ENCODE data around the gene GARIN1A. TPM values are rescaled to one million over a fixed set of nuclear protein-coding genes. Genes with fewer than 3 reads are reported as not detected.

Gene GARIN1A
- polyA plus RNA-seq, 3 donors: 0.44 to 2.6 (median 1.6) TPM

DNA sequence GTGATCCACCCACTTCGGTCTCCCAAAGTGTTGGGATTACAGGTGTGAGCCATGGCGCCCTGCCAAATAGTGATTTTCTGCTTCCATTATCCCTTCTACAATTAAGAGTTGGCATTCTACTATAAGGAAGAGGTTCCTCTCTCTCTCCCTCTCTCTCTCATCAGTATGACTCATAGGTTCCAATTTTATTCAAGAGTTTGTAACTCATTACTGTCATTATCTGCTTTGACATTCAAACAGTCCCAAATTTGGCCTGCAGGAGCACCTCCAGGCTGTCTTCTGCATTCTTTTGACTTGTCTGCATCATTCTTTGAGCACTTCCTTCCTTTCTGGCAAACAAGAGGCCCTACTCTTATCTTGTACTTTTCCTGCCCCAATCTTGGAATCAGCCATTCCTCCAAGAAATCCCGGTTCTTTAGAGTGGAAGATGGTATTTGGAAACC, 33.8 kb downstream of the GARIN1A start:
- WGBS, 3 donors: 75 to 80% (median 75%) methylated on average over 3 of the region's 3 CpGs
- no peak overlapping the region for H3K27ac ChIP-seq (ENCODE audit: low read depth, low read length)

DNA sequence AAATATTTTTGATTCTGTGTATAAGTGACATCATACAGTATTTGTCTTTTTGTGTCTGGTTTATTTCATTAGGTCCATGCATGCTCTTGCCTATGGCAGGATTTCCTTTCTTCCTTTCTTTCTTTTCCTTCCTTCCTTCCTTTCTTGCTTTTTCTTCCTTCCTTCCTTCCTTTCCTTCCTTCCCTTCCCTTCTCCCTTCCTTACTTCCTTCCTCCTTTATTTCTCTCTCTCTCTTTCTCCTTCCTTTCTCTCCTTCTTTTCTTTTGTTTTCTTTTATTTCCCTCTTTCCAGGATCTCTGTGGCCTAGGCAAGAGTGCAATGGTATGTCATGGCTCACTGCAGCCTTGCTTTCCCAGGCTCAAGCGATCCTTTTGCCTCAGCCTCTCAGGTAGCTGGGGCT, 35.7 kb downstream of the GARIN1A start:
- WGBS, 3 donors: 79 to 94% (median 90%) methylated on average over 1 of the region's 1 CpG
- H3K27ac ChIP-seq (ENCODE audit: low read depth, low read length): no peak overlapping the region

DNA sequence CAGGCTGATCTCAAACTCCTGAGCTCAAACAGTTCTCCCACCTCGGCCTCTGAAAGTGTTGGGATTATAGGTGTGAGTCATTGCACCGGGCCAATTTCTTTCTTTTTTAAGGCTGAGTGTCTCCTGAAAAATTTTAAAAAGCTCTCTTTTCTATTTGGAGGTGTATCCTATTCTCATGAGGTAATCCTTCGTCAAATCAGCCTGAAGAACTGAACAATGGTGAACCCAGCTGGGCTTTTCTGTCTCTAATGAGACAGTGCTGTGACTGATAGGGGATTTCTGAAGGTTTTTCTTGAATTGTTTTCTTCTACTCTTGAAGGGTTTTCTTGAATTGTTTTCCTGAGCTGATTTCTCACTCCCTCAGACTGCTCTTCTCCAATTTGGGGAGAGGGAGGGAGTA, 36.1 kb downstream of the GARIN1A start:
- whole genome bisulfite sequencing, 3 donors: 86 to 94% (median 92%) methylated on average over 3 of the region's 3 CpGs
- no peak overlapping the region for H3K27ac ChIP-seq (ENCODE audit: low read depth, low read length)

DNA sequence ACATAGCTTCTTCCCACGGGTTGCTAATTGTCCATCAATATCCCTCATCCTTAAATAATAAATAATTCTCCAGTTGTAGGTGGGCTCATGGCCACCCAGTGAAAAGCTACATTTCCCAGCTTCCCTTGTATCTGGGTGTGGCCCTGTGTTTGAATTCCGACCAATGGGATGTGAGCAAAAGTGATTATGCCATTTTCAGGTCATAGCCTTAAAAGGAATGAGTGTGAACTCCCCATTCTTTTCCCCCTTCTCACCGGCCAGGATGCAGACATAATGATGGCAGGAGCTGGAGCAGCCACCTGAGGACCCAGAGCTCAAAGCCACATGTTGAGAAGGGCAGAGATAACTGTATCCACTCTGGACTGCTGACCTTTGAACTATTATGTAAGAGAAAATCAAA, 36.7 kb downstream of the GARIN1A start:
- H3K27ac ChIP-seq (ENCODE audit: low read depth, low read length): no peak overlapping the region
- 74 to 81% (median 78%) methylated on average over 3 of the region's 3 CpGs for WGBS, 3 donors

DNA sequence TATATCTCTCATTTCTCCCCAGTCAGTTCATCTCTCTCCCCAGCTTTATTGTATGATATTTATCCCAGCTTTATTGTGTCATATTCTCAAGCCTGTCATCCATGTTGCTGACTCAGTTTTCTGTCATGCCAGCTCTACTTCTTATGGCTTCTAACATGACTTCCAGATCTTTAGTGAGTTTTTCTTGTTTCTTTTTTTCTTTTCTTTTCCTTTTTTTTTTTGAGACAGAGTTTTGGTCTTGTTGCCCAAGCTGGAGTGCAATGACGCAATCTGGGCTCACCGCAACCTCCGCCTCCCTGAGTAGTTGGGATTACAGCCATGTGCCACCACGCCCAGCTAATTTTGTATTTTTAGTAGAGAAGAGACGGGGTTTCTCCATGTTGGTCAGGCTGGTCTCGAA, 38.4 kb downstream of the GARIN1A start:
- H3K27ac ChIP-seq (ENCODE audit: low read depth, low read length): no peak overlapping the region
- WGBS, 3 donors: 46 to 82% (median 58%) methylated on average over 6 of the region's 6 CpGs

DNA sequence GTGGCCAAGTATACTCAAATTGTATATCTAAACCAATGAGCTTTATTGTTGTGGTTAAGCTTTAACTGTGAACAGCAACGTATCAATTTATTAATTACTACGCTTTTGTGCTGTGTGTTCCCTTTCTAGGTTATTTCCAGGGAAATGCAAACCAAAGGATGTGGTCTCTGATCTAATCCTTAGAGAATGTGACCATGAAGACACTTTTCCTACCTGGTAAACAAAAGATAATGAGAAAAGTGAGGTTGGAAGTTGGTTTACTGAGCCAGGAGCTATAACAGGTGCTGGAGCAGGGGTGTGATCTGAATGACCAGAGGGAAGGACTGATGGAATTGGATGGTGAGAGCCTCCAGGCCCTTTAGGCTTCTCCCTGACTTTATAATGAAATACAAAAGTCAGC, 41.7 kb downstream of the GARIN1A start:
- 88 to 91% (median 90%) methylated on average over 2 of the region's 2 CpGs for whole genome bisulfite sequencing, 3 donors
- H3K27ac ChIP-seq (ENCODE audit: low read depth, low read length): no peak overlapping the region

DNA sequence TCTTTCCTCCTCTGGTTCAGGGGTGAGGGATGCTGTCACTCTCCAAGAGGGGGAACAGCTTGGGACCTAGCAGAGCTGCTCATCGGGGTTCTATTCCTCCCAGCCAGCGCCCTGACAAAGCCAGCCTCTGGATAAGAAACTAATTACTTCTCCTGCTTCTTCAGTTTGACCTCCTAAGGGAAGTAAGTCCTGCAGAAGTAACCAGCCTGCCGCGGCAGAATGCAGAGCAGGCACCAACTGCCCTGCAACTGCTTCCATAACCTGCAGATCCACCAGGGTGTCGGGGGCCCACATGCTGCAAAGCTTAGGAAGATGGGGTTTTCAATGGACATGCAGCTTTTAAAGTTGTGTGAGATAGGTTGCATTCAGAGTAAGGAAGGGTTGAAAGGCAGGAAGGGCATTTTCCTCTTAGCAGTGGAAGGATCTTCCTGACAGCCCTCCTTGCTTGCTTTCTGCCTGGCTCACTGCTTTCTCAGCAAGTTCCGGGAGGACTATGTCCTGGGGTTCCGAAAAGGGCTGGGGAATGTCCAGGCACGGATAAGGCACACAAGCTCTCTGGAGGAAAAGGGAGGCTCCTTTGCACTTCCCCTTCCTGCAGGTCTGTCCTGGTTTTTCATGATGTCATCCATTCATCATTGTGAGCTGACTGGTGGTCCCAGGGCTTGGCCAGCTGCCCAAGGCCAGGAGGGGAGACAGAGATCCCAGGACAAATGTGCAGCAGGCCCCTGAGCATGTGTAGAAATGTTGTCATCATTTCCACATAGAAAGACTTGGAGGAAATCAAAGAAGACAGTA, 42.8 kb downstream of the GARIN1A start:
- no peak overlapping the region for H3K27ac ChIP-seq (ENCODE audit: low read depth, low read length)
- whole genome bisulfite sequencing, 3 donors: 47 to 61% (median 61%) methylated on average over 8 of the region's 8 CpGs

DNA sequence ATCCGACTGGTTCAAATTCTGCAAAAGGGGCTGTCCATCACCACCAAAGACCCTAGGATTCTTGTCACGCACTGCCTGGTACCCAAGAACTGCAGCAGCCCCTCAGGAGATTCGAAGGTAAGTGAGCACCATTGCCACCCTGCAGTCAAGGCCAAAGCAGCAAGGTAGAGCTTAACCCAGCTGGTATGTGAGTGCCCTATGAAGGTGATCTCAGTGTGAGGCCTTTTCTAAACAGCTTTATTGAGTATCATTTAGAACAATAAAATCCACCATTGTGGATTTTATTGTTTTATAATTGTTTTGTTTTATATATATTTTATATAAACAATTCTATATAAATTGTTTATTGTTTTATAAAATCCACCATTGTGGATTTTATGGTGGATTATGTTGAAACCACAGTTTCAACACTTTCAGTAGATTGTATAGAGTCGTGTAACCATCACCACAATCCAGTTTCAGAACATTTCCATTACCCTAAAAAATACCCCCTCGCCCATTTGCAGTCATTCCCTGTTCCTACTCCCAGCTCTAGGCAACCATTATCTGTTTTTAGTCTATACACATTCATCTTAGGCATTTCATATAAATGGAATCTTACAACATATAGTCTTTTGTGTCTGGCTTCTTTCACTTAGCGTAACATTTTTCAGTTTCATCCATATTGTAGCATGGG, 47.0 kb downstream of the GARIN1A start:
- H3K27ac ChIP-seq (ENCODE audit: low read depth, low read length): no peak overlapping the region
- 86 to 89% (median 87%) methylated on average over 6 of the region's 6 CpGs for WGBS, 3 donors

DNA sequence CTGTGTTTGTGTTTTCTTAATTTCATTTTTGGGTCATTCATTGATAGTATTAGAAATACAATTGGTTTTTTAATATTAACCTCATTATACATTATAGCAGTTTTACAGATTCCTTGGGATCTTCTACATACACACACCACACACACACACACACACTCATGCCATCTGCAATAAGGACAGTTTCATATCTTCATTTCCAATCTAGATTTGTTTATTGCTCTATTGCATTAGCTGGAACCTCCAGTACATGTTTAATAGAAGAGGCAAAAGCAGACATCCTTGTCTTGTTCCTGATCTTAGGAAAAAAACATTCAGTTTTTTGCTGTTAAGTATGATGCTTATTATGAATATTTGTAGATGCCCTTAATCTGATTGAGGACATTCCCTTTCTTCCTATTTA, 49.3 kb downstream of the GARIN1A start:
- H3K27ac ChIP-seq (ENCODE audit: low read depth, low read length): no peak overlapping the region

Other genes with a start within 250 kb of the GARIN1A start
- gene HILPDA, start 216.4 kb upstream of the GARIN1A start, polyA plus RNA-seq: 100 to 1,000 TPM in 1 of 3 donors, 10 to 100 TPM in 1, 1 to 10 TPM in 1; 9.0 to 136 (median 39.7) TPM
- gene METTL2B, start 195.5 kb upstream of the GARIN1A start, polyA plus RNA-seq: 10 to 100 TPM in 1 of 3 donors, 1 to 10 TPM in 2; 6.9 to 16.1 (median 8.4) TPM
- 10 to 100 TPM; 21.3 to 75.9 (median 60.5) TPM for gene CALU, start 67.1 kb downstream of the GARIN1A start, polyA plus RNA-seq
- not detected for gene OPN1SW, start 103.5 kb downstream of the GARIN1A start, polyA plus RNA-seq
- gene CCDC136, start 119.7 kb downstream of the GARIN1A start, polyA plus RNA-seq: 1 to 10 TPM in 2 of 3 donors, under 1 TPM in 1; 0.79 to 2.8 (median 1.1) TPM
- gene FLNC, start 158.1 kb downstream of the GARIN1A start, polyA plus RNA-seq: 1 to 10 TPM; 5.8 to 9.3 (median 7.3) TPM
- 100 to 1,000 TPM in 2 of 3 donors, 10 to 100 TPM in 1; 76.4 to 216 (median 158) TPM for gene ATP6V1F, start 190.6 kb downstream of the GARIN1A start, polyA plus RNA-seq
- 1 to 10 TPM in 2 of 3 donors, under 1 TPM in 1; 0.26 to 2.0 (median 1.5) TPM for gene KCP, start 238.4 kb downstream of the GARIN1A start, polyA plus RNA-seq

Data from adipose tissue (tissue), 3 donors.